ENCODE data around the gene ATRIP.

DNA sequence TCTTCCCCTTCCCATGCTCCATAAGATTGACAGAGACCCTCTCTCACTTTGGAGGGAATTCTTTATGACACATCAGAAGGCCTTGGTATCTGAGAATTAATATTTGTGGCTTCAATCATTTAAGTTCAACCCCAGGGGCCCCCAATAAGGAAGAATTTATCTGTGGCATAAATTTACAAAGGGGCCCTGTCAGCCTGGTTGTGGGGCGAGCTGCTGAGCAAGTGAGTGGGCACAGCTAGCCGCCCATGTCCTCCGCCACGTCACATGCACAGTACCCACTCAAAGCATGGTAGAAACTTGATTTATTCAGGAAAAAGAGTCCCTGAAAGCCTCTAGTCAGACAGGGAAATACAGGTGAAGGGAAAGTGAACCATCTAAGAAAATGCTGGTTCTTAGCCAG is 30.0 kb upstream of the ATRIP start:
- TF ChIP-seq CTCF (conservative IDR thresholded peaks at IDR 0.05; ENCODE audit: low read depth, low read length) (no peak), EZH2 (IDR thresholded peaks at IDR 0.05; ENCODE audit: low read length, unreplicated experiment) (no peak), EZH2phosphoT487 (IDR thresholded peaks at IDR 0.05; ENCODE audit: borderline replicate concordance, low read length) (no peak)

Measured in PC-3 (cell line).